ENCODE data around the gene D2HGDH.
"Not testable (repeated sequence)": the region's sequence is repeated elsewhere in the genome, so short reads cannot be mapped to it uniquely, and the experiment has no call there.

The D2HGDH gene

GRCh38 chr2:241748468-241749256 is 14.2 kb downstream of the D2HGDH start:
- no peak for DNase-seq (ENCODE audit: low read depth in 2 of 2)

- no peak for DNase-seq (ENCODE audit: low read depth in 2 of 2)
Observed at GRCh38 chr2:241750076-241750840, 15.8 kb downstream of the D2HGDH start.

GRCh38 chr2:241751152-241751551 is 16.7 kb downstream of the D2HGDH start:
- no peak for DNase-seq (ENCODE audit: low read depth in 2 of 2)

- DNase-seq (ENCODE audit: low read depth in 2 of 2) = no peak
Observed at GRCh38 chr2:241751776-241752175, 17.3 kb downstream of the D2HGDH start.

GRCh38 chr2:241752253-241752652 is 17.8 kb downstream of the D2HGDH start:
- DNase-seq (ENCODE audit: low read depth in 2 of 2) = no peak

- DNase-seq (ENCODE audit: low read depth in 2 of 2) = no peak
Observed at GRCh38 chr2:241752689-241753276, 18.4 kb downstream of the D2HGDH start.

GRCh38 chr2:241753493-241753892 is 19.1 kb downstream of the D2HGDH start:
- no peak for DNase-seq (ENCODE audit: low read depth in 2 of 2)

- DNase-seq (ENCODE audit: low read depth in 2 of 2) = no peak
Observed at GRCh38 chr2:241754042-241754441, 19.6 kb downstream of the D2HGDH start.

GRCh38 chr2:241755166-241755565 is 20.7 kb downstream of the D2HGDH start:
- DNase-seq (ENCODE audit: low read depth in 2 of 2) = no peak

GRCh38 chr2:241755777-241756176 is 21.3 kb downstream of the D2HGDH start:
- DNase-seq (ENCODE audit: low read depth in 2 of 2) = no peak

GRCh38 chr2:241759067-241759807 is 24.8 kb downstream of the D2HGDH start:
- DNase-seq (ENCODE audit: low read depth in 2 of 2) = no peak

- DNase-seq (ENCODE audit: low read depth in 2 of 2) = not testable (repeated sequence)
Observed at GRCh38 chr2:241759893-241760292, 25.5 kb downstream of the D2HGDH start.

- DNase-seq (ENCODE audit: low read depth in 2 of 2) = no peak
Observed at GRCh38 chr2:241760301-241760771, 25.9 kb downstream of the D2HGDH start.

GRCh38 chr2:241762321-241762932 is 28.0 kb downstream of the D2HGDH start:
- DNase-seq (ENCODE audit: low read depth in 2 of 2) = no peak

GRCh38 chr2:241762933-241763369 is 28.5 kb downstream of the D2HGDH start:
- DNase-seq (ENCODE audit: low read depth in 2 of 2) = peak; percentile 48 to 58

- DNase-seq (ENCODE audit: low read depth in 2 of 2) = no peak
Observed at GRCh38 chr2:241763551-241764274, 29.3 kb downstream of the D2HGDH start.

GRCh38 chr2:241764275-241765241 is 30.1 kb downstream of the D2HGDH start:
- no peak for DNase-seq (ENCODE audit: low read depth in 2 of 2)

GRCh38 chr2:241767464-241768250 is 33.2 kb downstream of the D2HGDH start:
- DNase-seq (ENCODE audit: low read depth in 2 of 2) = no peak

All from stimulated activated CD8-positive, alpha-beta memory T cell treated with anti-CD3 and anti-CD28 coated beads, Interleukin-2, amount 100 ng/mL, for 1 hour (primary cell).